NCI-H1417 (cell line): Measurements from ENCODE around the gene SYNPO2L.
A peak's percentile ranks its signal among the peaks of the same experiment; 100 is the strongest.

Experiments used
- DNase-seq, 3 experiments: peaks; one replicate each; lab custom pipeline; 2025; lab: John Stamatoyannopoulos, UW

The SYNPO2L gene

DNA sequence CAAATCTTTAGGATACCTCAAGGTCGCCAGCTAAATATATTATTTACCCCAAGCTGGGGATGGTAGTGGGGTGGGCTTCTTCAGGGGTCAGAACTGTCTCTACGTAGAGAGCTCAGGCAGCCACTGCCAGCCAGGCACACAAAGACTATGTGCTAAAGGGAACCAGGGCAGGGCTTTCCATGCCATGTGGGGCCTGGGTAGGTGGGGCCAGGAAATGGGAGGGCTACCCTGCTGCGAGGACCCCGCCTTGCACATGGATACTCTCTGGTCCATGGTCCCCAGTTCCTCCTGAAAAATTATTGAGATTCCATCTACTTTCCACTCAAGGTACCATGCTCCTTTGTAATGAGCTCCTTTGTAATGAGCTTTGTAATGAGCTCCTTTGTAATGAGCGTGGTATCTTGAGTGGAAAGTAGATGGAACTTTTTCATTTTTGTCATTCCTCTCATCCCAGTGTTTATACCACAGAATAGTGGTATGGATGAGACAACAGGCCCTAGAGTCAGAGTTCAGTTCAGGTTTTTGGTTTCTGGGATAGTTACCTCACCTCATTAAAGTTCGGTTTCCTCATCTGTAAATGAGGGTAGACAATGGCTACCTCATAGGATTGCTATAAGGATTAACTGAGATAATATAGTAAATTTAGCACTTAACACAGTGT is 5.8 kb downstream of the SYNPO2L start:
- DNase-seq, result no peak

DNA sequence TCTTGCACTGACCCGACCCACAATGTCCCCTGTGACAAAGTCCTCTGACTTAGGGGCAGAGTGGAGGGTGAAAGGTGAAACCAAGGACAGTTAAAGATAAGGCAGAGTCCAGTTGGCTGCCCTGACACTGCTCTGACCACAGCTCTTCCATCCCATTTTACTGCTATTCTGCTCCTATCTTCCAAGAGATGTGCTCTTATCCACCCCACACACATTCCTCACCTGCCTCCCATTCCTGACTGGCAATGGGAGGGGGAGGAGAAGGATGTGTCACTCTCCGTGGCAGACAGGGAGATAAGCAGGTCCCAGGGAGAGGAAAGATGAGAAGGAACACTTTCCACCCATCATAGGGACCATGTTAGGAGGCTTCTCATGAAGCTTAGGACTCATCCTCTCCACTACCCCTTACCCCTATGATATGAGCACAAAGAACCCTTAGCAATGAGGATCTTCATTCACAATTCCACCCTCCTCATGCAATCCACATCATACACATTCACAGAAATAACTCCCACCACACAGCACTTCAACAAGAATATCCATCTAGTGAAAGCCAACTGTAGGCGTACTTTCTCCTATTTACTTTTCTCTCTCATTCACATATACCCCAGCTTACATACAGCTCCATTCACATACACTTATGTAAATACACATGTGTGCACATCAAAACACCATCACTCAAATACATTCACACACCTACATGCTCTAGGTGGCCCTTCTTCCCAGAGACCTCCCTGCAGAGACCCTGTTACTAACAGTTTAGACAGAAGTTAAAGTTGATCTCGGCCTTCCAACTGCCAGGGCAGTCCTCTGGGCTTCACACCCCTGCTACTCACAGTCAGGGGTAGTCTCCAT is 6.6 kb downstream of the SYNPO2L start:
- DNase-seq, result no peak

DNA sequence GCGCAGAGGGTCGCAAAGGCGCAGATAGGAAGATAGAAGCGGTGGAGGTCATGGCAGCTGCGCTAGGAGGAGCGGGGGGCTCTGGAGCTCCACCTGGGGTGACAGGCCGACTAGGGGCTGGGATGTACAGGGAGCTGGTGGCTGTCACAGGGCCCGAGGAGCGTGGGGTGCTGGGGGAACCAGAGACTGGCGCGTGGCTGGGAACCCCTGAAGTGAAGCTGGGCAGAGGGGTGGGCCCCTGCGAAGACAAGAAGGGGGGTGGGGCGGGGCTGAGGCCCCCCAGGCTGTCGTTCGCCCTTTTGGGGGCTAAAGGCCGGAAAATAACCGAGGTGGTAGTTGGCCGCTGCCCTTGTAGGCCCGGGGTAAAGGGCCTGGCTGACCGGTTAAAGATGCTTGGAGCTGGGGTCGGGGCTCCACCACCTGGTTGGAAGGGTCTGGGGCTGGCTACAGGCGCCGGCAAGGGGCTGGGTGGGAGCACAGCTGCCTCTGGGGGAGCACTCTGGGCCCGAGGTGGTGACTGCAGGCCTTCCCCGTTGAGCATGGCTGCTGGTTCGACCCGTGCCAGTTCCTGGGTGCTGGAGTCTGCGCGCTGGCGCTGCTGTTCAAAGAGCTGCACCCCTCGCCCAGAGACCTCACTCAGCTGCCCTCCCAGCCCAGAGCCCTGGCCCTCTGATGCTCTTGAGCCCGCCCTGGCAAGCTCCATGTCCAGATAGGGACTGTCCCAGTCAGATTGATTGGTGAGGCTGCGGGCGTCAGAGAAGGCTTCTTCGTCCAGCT is 7.8 kb downstream of the SYNPO2L start:
- no peak for DNase-seq

DNA sequence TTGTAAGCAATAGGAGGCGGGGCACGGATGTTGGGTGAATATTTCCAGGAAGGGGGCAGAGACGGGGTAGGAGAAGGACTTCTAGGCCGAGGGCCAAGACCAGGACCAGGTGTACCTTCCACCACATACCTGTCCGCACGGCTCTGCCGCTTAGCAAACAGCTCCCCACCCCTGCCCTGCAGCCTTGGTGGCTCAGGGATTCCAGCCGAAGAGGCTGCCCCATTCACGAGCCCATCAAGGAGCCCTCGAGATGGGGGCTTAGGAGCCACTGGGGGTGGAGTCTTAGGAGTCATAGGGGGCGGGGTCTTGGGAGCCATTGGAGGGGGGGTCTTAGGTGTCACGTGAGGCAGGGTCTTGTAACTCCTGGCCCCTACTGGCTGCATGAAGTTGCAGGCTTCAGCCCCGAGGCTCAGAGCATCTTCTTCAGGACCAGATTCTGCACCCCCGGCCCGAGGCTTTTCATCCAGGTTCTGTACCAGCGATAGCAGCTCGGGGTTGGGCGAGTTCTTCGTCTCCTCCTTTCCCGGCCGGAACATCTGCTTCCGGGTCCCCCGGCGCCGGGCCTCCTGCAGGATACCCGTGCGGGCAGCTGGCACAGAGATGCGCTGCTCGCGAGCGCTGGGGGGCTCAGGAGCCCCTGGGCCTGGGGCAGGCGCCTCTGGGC is 8.5 kb downstream of the SYNPO2L start:
- DNase-seq, result no peak

DNA sequence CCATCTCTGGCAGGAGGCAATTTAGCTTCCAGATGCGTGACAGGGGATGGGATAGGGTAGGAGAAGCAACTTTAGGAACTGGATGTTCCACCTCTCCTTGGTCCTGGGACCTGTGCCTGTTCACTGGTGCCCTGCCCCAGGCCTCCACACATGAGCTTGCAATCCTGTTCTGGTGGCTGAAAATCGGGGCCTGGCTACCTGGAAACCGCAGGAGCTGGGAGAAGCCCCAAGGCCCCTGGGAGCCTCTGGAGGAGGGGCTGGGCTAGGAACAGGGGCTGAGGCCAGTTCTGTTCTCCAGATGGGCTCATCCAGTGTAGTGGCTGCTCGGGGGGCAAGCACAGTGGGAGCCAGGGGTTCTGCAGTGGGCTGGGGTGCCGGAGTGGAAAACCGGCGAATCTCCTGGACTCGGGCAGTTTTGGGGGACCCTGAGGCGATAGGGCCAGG is 9.2 kb downstream of the SYNPO2L start:
- no peak for DNase-seq

DNA sequence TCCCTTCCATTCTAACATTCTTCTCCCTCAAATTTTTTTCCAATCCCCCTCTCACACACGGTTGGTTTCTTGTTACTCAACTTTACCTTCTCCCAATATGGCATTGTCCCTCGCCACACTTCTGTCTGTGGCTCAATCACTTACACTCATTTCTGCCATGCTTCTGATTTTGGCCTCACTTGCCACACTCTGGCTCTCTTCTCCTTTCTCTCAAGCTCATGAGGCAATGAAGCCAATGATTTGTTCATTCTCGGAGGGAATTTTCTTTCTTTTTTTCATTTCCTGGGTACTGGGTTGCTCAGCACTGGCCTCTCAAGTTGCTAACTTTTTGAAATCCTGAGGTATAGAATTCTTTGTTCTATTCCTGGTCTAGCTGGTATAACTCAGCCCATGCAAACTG is 10.6 kb downstream of the SYNPO2L start:
- no peak for DNase-seq

DNA sequence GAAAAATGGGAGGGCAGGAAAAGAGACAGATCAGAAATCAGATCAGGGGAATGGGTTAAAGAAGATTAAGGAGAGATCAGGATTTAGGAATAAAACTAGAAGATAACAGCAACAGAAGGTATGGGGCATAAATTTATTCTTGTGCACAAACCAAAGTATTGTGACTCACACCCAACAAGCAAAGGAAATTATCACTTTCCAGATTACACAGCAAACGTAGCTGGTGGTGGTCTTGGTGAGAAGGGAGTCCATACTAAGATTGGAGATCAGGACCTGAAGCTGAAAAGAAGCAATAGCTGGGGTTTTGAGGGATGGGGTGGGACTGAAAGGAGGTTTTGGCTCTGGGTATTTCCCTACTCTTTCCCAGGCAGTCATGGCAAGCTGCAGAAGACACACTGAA is 11.1 kb downstream of the SYNPO2L start:
- DNase-seq, result no peak

DNA sequence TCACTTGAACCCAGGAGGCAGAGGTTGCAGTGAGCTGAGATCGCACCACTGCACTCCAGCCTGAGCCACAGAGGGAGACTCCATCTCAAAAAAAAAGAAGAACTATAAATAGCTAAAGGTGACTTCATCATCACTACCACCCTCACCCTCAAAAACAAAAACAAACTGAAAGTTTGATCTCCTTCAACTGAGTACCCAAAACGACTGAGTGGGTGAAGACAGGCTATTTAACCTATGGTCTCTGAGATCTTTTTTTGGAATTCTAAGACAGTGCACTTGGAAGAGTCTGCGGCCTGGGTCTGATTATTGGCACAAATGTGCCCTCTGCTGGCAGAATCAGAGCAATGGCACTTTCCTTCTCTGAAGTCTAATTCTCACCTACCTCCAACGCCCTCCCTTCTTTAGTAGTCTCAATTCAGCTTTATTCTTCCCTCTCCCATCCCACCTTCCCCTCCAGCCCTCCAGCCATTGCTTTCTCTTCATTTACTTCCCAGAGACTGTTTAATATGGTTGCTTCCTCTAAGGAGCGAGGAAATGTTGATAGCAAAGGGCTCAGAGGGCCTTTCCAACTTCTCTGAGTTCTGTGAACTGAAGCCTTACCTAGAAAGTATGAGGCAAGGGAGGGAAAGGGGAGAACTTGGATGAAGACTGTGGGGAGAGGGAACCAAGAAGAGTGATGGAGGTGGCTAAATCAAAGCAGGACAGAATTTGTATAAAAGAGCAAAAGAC is 11.7 kb downstream of the SYNPO2L start:
- DNase-seq, result peak; percentile 22 to 72 (median 48)

DNA sequence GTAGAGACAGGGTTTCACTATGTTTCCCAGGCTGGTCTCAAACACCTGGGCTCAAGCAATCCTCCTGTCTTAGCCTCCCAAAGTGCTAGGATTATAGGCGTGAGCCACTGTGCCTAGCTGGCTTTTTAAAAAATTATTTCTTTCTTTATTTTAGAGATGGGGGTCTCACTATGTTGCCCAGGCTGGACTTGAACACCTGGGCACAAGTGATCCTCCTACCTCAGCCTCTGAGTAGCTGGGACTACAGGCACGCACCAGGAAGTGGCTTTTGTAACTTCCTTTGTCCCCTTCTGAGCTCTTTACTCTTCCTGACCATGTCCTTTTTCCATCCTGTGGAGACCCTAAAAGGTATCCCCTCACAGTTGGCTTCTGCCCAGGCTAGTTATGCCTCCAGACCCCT is 12.5 kb downstream of the SYNPO2L start:
- DNase-seq, result no peak

DNA sequence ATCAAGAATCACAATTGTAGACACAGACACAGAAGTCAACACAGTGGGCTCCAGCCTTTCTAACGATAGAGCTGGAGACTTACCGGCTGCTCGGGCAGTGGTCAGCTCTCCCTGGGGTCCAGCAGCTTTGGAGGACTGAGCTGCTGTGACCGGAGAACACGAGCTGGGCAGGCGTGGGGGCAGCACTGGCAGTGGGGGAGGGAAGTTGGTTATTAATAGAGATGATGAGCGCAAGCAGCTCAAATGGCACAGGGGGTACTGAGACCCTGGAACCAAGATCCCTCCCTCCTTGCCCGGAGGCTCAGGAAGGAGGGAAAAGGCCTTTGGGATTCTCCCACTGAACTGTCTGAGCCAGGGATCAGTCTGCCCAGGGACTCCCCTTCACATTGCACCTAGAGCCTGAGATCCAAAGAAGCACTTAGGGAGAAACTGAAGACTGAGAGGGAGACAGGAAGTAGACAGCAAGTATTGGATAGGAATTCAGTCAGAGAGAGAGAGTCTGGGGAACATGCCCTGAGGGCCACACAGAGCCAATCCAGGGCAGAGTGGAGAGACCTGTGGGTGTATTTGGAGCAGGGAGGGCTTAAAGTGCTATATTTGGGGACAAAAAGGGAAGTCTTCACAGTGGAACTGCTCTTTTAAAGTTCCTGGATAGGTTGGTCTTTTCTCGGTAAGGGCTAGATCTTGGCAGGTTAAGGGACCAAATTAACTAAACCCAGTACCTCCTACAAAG is 14.3 kb downstream of the SYNPO2L start, which contains the start of gene MYOZ1:
MYOZ1 (minus strand) TSS at position 147 of the 733 bp plus-strand sequence. CDS start 1,457 bp downstream, outside the sequence.
- no peak for DNase-seq

DNA sequence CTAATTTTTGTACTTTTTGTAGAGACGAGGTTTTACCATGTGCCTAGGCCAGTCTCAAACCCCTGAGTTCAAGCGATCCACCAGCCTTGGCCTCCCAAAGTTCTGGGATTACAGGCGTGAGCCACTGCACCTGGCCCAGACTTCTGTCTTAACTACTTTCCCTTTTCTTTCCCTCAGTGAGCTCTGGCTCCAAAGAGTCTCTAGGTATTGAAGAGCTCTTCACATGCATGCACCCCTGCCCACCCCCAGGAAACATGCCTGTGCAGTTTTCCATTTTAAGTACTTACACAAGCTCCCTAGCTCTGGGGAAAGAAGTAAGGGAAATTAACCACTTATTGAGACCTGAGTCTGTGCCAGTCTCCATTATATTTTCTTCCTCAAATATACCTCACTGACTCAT is 16.5 kb downstream of the SYNPO2L start:
- DNase-seq, result no peak

DNA sequence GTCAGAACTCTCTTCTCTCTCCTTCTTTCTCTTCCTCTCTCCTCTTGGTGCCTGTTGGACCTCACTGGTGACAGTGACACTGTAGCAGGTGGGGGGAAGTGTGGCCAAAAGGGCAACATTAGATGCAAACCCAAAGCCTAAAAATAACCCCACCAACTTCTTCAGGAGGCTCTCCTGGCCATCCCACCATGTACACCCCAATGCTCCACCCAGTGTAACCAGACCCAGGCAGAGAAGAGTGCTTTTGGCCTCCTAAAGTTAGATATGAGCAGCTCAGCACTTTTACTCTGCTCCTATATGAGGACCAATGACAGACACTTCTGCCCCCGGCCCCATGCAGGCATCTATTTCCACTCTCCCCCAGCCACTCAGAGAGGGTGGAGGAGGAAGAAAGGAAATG is 20.0 kb downstream of the SYNPO2L start:
- DNase-seq, result no peak

DNA sequence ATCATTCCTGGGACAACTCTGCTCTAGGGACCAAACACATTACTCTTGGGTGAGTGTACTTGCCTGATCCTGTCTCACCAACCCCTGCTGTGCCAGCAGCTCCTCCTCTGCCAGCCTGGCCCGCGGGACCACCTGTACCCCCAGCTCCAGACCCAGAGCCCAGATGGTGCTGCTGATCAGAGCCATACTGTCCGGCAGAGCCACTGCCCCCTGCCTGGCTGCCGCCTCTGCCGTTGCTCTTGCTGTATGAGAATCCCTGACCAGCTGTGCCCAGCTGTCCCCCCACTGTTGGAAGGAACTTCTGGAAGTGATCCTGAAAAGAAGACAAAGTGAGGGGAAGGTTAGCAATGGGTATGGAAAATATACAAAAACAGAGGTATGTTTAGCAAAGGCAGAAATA is 21.4 kb downstream of the SYNPO2L start:
- no peak for DNase-seq

DNA sequence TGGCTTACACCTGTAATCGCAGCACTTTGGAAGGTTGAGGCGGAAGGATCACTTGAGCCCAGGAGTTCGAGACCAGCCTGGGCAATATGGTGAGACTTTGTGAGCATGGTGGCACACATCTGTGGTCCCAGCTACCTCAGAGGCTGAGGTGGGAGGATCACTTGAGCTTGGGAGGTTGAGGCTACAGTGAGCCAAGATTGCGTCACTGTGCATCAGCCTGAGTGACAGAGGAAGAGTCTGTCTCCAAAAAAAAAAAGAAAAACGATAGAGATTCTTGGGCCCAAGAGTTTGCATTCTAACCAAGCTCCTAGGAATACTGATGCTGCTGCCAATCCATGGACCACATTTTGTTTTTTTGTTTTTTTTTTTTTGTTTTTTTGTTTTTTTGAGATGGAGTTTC is 26.7 kb downstream of the SYNPO2L start:
- no peak for DNase-seq

DNA sequence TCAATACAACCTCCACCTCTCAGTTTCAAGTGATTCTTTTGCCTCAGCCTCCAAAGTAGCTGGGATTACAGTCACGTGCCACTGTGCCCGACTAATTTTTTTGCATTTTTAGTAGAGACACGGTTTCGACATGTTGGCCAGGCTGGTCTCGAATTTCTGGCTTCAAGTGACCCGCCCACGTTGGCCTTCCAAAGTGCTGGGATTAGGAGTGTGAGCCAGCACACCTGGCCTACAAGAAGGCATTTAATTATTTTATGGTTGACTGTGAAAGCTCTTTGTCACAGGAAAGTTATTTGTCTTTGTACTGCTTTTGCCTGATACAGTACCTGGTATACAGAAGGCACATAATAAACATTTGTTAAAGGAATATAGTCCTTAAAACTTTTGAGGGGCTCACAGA is 27.4 kb downstream of the SYNPO2L start:
- peak in 1 of 3 experiments; percentile 3 for DNase-seq

DNA sequence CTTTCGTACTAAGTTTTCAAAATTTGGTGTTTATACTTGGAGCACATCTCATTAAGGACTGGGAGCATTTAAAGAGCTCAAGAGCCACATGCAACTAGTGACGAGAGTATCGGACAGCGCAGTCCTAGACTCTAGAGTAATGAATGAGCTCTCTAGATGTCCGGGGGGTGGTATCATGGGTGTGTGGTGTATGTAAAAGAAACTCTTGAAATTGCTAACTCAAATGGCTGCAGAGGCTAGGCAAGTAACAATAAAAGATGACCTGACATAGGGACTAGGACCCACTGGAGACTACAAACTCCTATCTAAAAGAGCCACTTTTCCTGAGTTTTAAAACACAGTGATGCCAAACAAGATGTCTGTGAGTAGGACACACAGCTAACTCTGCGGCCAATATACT is 28.5 kb downstream of the SYNPO2L start:
- DNase-seq, result no peak

DNA sequence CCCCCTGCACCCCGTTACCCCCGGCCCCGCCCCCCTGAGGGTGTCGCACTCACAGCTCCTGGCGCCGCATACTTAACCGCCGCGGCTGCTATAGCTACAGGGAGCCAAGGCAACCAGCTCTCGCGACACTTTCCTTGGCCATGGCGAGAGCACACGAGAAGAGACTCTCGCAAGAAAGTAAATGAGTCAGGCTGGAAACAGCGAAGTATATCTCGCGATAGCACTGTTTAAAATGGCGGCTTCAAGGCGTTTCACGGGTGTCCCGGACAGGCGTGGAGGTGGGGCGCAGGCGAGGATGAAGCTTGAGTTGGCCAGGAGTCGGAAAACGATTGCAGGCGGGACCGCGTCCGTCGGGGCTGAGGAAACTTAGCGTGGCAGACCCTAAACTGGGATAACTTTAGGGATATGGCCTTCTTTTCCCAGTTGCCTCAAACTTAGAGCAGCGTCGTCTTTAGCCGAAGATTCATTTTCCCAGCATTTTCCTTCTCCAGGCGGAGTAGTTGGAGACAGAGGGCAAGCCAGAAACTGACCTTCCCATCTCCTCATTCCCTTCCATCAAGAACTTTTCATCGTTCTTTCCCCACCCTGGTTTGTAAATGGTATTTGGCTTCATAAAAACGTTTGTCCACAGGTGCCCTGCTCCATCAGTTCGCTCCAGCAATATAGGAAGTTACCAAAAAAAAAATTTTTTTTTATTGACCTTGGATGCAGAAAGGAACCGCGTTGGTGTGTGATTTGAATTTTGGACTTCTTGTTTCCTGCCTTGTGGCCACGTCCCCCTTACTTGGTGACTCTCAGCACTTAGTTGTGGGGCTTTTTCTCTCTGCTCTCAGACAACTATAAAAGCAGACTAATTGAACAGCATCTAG is 29.7 kb downstream of the SYNPO2L start:
- peak; percentile 90 to 96 (median 93) for DNase-seq

DNA sequence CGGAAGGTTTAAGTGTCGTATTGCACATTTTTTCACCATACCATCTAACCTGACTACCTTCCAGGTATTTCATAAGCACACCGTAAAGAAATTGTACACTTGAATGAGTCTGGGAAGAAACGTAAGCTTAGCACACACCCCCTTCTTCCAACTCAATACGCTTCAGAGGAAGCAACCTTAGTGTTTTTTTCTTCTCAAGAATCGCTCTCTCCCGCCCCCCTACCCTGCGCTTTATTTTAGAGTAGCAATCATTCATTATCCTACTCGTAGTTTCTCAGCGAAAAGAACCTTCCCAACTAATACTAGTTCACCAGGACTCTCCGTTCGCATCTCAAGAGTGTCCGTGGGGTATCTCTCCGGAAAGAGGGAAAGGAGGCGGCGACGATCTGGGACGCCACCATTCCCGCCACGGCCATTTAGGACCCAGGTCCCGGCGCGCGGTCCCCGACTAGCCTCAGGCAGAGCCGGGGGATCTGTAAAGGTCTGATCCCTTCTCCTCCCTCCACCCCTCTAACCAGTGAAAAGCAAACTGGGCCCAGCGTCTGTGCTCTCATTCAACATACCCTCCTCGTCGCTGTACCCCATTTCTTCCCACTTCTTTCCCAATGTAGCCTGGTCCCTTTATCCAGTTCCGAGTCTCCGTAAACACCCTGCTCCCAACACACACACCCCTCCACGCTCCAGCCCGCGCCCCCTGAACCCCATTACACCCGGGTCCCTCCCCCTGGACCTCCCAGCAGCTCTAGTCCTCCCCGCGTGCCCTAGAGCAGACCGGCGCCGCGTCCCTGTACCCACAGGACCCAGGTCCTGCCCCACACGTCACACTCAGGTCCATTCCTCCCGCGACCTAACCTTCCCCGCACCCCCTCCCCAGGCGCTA is 30.6 kb downstream of the SYNPO2L start:
- peak; percentile 21 to 74 (median 64) for DNase-seq

DNA sequence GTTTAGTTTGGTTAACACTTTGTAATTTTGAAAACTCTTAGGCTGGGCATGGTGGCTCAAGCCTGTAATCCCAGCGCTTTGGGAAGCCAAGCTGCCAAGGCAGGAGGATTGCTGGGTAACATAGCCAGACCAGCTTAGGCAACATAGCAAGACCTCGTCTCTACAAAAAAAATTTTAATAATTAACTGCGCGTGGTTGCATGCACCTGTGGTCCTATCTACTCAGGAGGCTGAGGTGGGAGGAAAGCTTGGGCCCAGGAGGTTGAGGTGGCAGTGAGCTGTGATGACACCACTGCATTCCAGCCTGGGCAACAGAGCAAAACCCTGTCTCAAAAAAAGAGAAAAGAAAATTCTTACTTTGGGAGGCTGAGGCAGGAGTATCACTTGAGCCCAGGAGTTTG is 32.8 kb downstream of the SYNPO2L start:
- no peak for DNase-seq
